Heart right ventricle (tissue), 16 donors: ENCODE data around the gene ACTL10. TPM values are rescaled to one million over a fixed set of nuclear protein-coding genes. Genes with fewer than 3 reads are reported as not detected.

Experiments
- ATAC-seq, 8 donors: fragments of 200-7000 bp; cut with Tn5 transposase; one replicate each; pipeline ENCODE4 v1.9.1; 2020; ENCODE audit warnings: mild to moderate bottlenecking in 8 of 8, moderate library complexity in 8 of 8, moderate number of reproducible peaks in 1 of 8
- DNase-seq, 2 donors: peaks; one replicate each; pipeline ENCODE4 v3.0.0-alpha.2; 2020
- H3K27ac ChIP-seq, 10 donors: fragments of 200-600 bp; sonication (generic) in 2 of 10; one replicate each; pipeline versions ENCODE4 v1.5.0 to v1.8.0; 2020 to 2022; ENCODE audit warnings: mild to moderate bottlenecking in 3 of 10
- H3K27me3 ChIP-seq, 7 donors: fragments of 200-600 bp; one replicate each; pipeline ENCODE4 v1.8.0; 2021 to 2022; ENCODE audit warnings: mild to moderate bottlenecking in 2 of 7
- H3K36me3 ChIP-seq, 9 donors: fragments of 200-600 bp; sonication (generic) in 1 of 9; one replicate each; pipeline versions ENCODE4 v1.5.0 to v1.8.0; 2020 to 2022; ENCODE audit warnings: mild to moderate bottlenecking in 2 of 9
- H3K4me1 ChIP-seq, 9 donors: fragments of 200-600 bp; sonication (generic) in 1 of 9; one replicate each; pipeline versions ENCODE4 v1.5.0 to v1.8.0; 2020 to 2022; ENCODE audit warnings: mild to moderate bottlenecking in 4 of 9
- H3K4me3 ChIP-seq, 10 donors: fragments of 200-600 bp; sonication (generic) in 2 of 10; one replicate each; pipeline versions ENCODE4 v1.5.0 to v1.8.0; 2020 to 2022; ENCODE audit warnings: mild to moderate bottlenecking in 7 of 10, moderate library complexity in 2 of 10
- H3K9me3 ChIP-seq, 11 donors: fragments of 200-600 bp in 10 of 11; sonication (generic) in 2 of 11; one replicate each; pipeline versions ENCODE4 v1.5.0 to v1.8.0; 2013 to 2022; ENCODE audit warnings: mild to moderate bottlenecking in 2 of 11, control low read depth in 1 of 11, moderate library complexity in 1 of 11
- CTCF ChIP-seq, 9 donors: fragments of 200-600 bp; sonication (generic) in 2 of 9; IDR thresholded peaks; one replicate each; pipeline versions ENCODE4 v1.5.0 to v1.8.0; 2021 to 2022; ENCODE audit warnings: antibody characterized with exemption in 9 of 9, mild to moderate bottlenecking in 5 of 9, moderate library complexity in 1 of 9
- WGBS, 2 donors: extraction: QIAGEN DNeasy Blood & Tissue Kit; methylation state at CpG; one replicate each; pipeline ENCODE4 v1.1.7; 2013; ENCODE audit warnings: inconsistent platforms in 1 of 2; 5-methylcytosine and 5-hydroxymethylcytosine counted together
- intact Hi-C, 10 donors: fragments of 100-400 bp; cut with DNase I; formaldehyde crosslinking; loops; one replicate each; pipeline versions ENCODE4 v1.11.1 to v1.14.2; 2022
- long read RNA-seq, 3 donors: library from polyadenylated mRNA; unstranded; transcript quantifications; one replicate each; pipeline ENCODE4 v2.0.0, GENCODE V29; 2020 to 2021
- polyA plus RNA-seq, 2 donors: library from polyadenylated mRNA; stranded (reverse); fragments of 200-250 nt; gene quantifications; one replicate each; pipeline ENCODE4 v1.2.3, GENCODE V29; 2013
- total RNA-seq, 10 donors: library from RNA; stranded (reverse); fragmentation: NEBNext Ultra II Directional in 3 of 10; extraction: Animal tissue kit (Norgen Biotek cat#: 25700) in 3 of 10; gene quantifications; one replicate each; pipeline versions ENCODE4 v1.2.1 to v1.2.4, GENCODE V29; 2021 to 2023
- donor health status: Arrhythmogenic right ventricular cardiomyopathy.
- donor health status: ischemic (EF 13 %, LVEDD 7.1; RV severe dilation, severe dysfunction).
- donor health status: healthy with polysubstance abuse.
- donor health status: DM: no; HTN: yes; CAD: no.
- donor health status: DM: no; HTN: no; CAD: no.
- donor health status: ischemic (EF 25% LVEDD 6.9; RV normal size, moderate dysfunction).
- donor health status: ischemic (EF 25% LVEDD 5.7; RV mildly dilated, moderate dysfunction).
- donor health status: healthy.
- donor health status: DM: yes; HTN: yes; CAD: no.
- donor health status: Ischemic cardiomyopathy.
- donor health status: ischemic (EF 35%, LVEDD 5.7; RV mildly dilated, moderate dysfunction).
- donor health status: nonischemic (EF 11% LVEDD 7.7; RV severe dilation, severe dysfunction).
- donor health status: DM: yes; HTN: yes; CAD: no.
- donor health status: PGD.
- donor health status: ischemic (EF 29% LVEDD 5.4; RV normal size, mild dysfunction).
- donor health status: nonischemic (EF 23%, LVEDD 6.1; RV moderate dilation, normal function).

ACTL10 gene
- total RNA-seq: under 1 TPM in 6 of 10 donors, not detected in 4; 0.11 to 0.39 (median 0.25) TPM
- polyA plus RNA-seq: 1 to 10 TPM in 1 of 2 donors, under 1 TPM in 1; 0.59 to 1.2 TPM
- long read RNA-seq, donor 1, partial matches to known transcripts: 0 of 1 reads
- long read RNA-seq, donor 1, other reads (novel, unspliced or antisense): 0 of 1 reads
- long read RNA-seq, donor 2, partial matches to known transcripts: 0 of 1 reads
- long read RNA-seq, donor 2, other reads (novel, unspliced or antisense): 0 of 1 reads
- long read RNA-seq, donor 3: 0 reads

GRCh38 chr20:33666293-33667244, at the start of gene ACTL10:
Gene ACTL10, plus strand, starts transcription at chr20:33666943. Its CDS starts 555 bp downstream, at chr20:33667498.
- 6 to 7% methylated on average over 50 of the region's 50 CpGs for WGBS, 2 donors
- Histone ChIP-seq H3K27me3 (no peaks in the 10 kb centered on the region), H3K4me3 (peak within 1 kb of the TSS; percentile 30 to 81 (median 62)), H3K9me3 (no peaks in the 10 kb centered on the region), H3K27ac (peak within 1 kb of the TSS; percentile 63 to 89 (median 82)), H3K36me3 (peaks cover 0 to 30% (median 2%) of the 10 kb centered on the region in 9 donors), H3K4me1 (peaks cover 19 to 60% (median 44%) of the 10 kb centered on the region in 9 donors)
- intact Hi-C loops: loop anchor here in 6 of 10 donors (2.0 to 5.0 kb wide), 2 partner anchors 209 to 210 kb away; no protein-coding TSS in a partner anchor
- peak; percentile 73 to 91 (median 83) for ATAC-seq
- peak; percentile 98 for DNase-seq
- TF ChIP-seq CTCF (IDR thresholded peaks at IDR 0.05): peak in 6 of 9 donors; percentile 13 to 65 (median 52)

- intact Hi-C loops: no loop called here
- peaks cover 0 to 81% (median 13%) of the 10 kb centered on the region in 9 donors for H3K36me3 ChIP-seq
- no peak overlapping the region for H3K27ac ChIP-seq
- H3K4me1 ChIP-seq: peaks cover 0 to 7% (median 0%) of the 10 kb centered on the region in 9 donors
- no peak overlapping the region for H3K4me3 ChIP-seq
- no peak for DNase-seq
- ATAC-seq: no peak
- no peaks in the 10 kb centered on the region for H3K27me3 ChIP-seq
- WGBS, 2 donors: 90 to 91% methylated on average over 4 of the region's 4 CpGs
- TF ChIP-seq CTCF (IDR thresholded peaks at IDR 0.05): no peak
- H3K9me3 ChIP-seq: no peaks in the 10 kb centered on the region
These were observed 44.9 kb upstream of the ACTL10 start for GRCh38 chr20:33621717-33622400.

DNA sequence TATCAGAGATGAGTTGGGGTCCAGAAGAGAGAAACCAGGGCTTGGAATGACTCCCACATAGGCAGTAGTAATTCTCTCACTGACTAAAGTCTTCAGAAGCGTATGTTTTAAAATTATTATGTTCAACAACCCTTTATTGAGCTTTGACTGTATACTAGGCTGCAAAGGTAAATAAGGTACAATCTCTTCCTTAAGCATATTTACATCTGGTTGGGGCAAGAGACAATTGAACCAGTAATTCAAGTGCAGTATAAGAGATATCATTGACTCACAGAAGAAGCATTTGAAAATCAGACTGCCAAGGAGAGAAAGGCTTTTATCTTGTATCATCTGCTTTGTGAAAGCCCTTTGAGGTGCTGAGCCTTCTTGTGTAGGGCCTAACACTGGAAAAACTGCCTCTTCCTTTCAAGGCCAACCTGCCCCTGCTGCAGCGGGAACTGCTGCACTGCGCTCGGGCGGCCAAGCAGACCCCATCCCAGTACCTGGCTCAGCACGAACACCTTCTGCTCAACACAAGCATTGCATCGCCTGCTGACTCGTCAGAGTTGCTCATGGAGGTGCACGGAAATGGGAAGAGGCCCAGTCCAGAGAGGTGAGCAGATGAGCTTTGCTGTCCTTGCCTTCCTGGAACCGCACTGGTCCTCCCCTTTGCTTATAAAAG, 43.9 kb upstream of the ACTL10 start:
- no peak for TF ChIP-seq CTCF (IDR thresholded peaks at IDR 0.05)
- Histone ChIP-seq H3K27me3 (no peaks in the 10 kb centered on the region), H3K36me3 (peaks cover 0 to 82% (median 13%) of the 10 kb centered on the region in 9 donors), H3K9me3 (no peaks in the 10 kb centered on the region), H3K27ac (no peak overlapping the region), H3K4me1 (peaks cover 0 to 7% (median 0%) of the 10 kb centered on the region in 9 donors), H3K4me3 (no peak overlapping the region)
- DNase-seq (no peak), ATAC-seq (no peak)
- intact Hi-C loops: no loop called here
- WGBS, 2 donors: 96% methylated on average over 10 of the region's 10 CpGs
